ENCODE measurements around the gene DLGAP4.
"Not testable (repeated sequence)": the region's sequence is repeated elsewhere in the genome, so short reads cannot be mapped to it uniquely, and the experiment has no call there.

- TF ChIP-seq CTCF, POLR2A (IDR thresholded peaks at IDR 0.05): not testable (repeated sequence)
These were observed 258.1 kb downstream of the DLGAP4 start for GRCh38 chr20:36564078-36564725.

Measured in body of pancreas (tissue), 4 donors.